ENCODE results near the gene TBX2.
"Not testable (repeated sequence)": the region's sequence is repeated elsewhere in the genome, so short reads cannot be mapped to it uniquely, and the experiment has no call there.

Gene TBX2

GRCh38 chr17:61429274-61429673 lies 29.6 kb downstream of the TBX2 start:
- Mint-ChIP-seq H3K4me1 (ENCODE audit: low read depth) (no peaks in the 10 kb centered on the region), H3K4me3 (no peak overlapping the region), H3K27ac (no peak overlapping the region), H3K9me3 (no peaks in the 10 kb centered on the region), H3K36me3 (ENCODE audit: low read depth) (no peaks in the 10 kb centered on the region), H3K27me3 (ENCODE audit: low read depth) (peaks cover 30% of the 10 kb centered on the region)

- H3K9me3 Mint-ChIP-seq; H3K4me1 Mint-ChIP-seq (ENCODE audit: low read depth); H3K27ac Mint-ChIP-seq; H3K4me3 Mint-ChIP-seq; H3K36me3 Mint-ChIP-seq (ENCODE audit: low read depth): not testable (repeated sequence)
- H3K27me3 Mint-ChIP-seq (ENCODE audit: low read depth), result peaks cover 36% of the 10 kb centered on the region
Measured at GRCh38 chr17:61429831-61430230, 30.2 kb downstream of the TBX2 start.

- Mint-ChIP-seq H3K36me3 (ENCODE audit: low read depth) (no peaks in the 10 kb centered on the region), H3K27ac (no peak overlapping the region), H3K9me3 (no peaks in the 10 kb centered on the region), H3K4me1 (ENCODE audit: low read depth) (no peaks in the 10 kb centered on the region), H3K4me3 (no peak overlapping the region), H3K27me3 (ENCODE audit: low read depth) (peaks cover 38% of the 10 kb centered on the region)
Measured at GRCh38 chr17:61431594-61432311, 32.1 kb downstream of the TBX2 start.

- peaks cover 48% of the 10 kb centered on the region for H3K27me3 Mint-ChIP-seq (ENCODE audit: low read depth)
- H3K4me1 Mint-ChIP-seq (ENCODE audit: low read depth), result no peaks in the 10 kb centered on the region
- H3K9me3 Mint-ChIP-seq, result peaks cover 10% of the 10 kb centered on the region
- H3K27ac Mint-ChIP-seq, result no peak overlapping the region
- H3K4me3 Mint-ChIP-seq, result no peak overlapping the region
- H3K36me3 Mint-ChIP-seq (ENCODE audit: low read depth), result no peaks in the 10 kb centered on the region
Measured at GRCh38 chr17:61436273-61436672, 36.6 kb downstream of the TBX2 start.

GRCh38 chr17:61436995-61437704 lies 37.5 kb downstream of the TBX2 start:
- no peaks in the 10 kb centered on the region for H3K4me1 Mint-ChIP-seq (ENCODE audit: low read depth)
- H3K27ac Mint-ChIP-seq, result no peak overlapping the region
- H3K27me3 Mint-ChIP-seq (ENCODE audit: low read depth), result peaks cover 48% of the 10 kb centered on the region
- no peaks in the 10 kb centered on the region for H3K36me3 Mint-ChIP-seq (ENCODE audit: low read depth)
- peaks cover 10% of the 10 kb centered on the region for H3K9me3 Mint-ChIP-seq
- no peak overlapping the region for H3K4me3 Mint-ChIP-seq

GRCh38 chr17:61440697-61441096 lies 41.1 kb downstream of the TBX2 start:
- Mint-ChIP-seq H3K4me1 (ENCODE audit: low read depth) (no peaks in the 10 kb centered on the region), H3K9me3 (peaks cover 10% of the 10 kb centered on the region), H3K4me3 (no peak overlapping the region), H3K27me3 (ENCODE audit: low read depth) (peaks cover 39% of the 10 kb centered on the region), H3K27ac (no peak overlapping the region), H3K36me3 (ENCODE audit: low read depth) (no peaks in the 10 kb centered on the region)

GRCh38 chr17:61441507-61441906 lies 41.9 kb downstream of the TBX2 start:
- not testable (repeated sequence) for H3K9me3 Mint-ChIP-seq; H3K4me1 Mint-ChIP-seq (ENCODE audit: low read depth); H3K4me3 Mint-ChIP-seq; H3K27ac Mint-ChIP-seq; H3K36me3 Mint-ChIP-seq (ENCODE audit: low read depth)
- H3K27me3 Mint-ChIP-seq (ENCODE audit: low read depth), result peaks cover 45% of the 10 kb centered on the region

- no peaks in the 10 kb centered on the region for H3K4me1 Mint-ChIP-seq (ENCODE audit: low read depth)
- H3K9me3 Mint-ChIP-seq, result peaks cover 5% of the 10 kb centered on the region
- H3K27me3 Mint-ChIP-seq (ENCODE audit: low read depth), result peaks cover 46% of the 10 kb centered on the region
- H3K27ac Mint-ChIP-seq, result no peak overlapping the region
- H3K4me3 Mint-ChIP-seq, result no peak overlapping the region
- H3K36me3 Mint-ChIP-seq (ENCODE audit: low read depth), result no peaks in the 10 kb centered on the region
Measured at GRCh38 chr17:61442136-61442775, 42.6 kb downstream of the TBX2 start.

GRCh38 chr17:61442878-61443474 lies 43.3 kb downstream of the TBX2 start:
- peaks cover 42% of the 10 kb centered on the region for H3K27me3 Mint-ChIP-seq (ENCODE audit: low read depth)
- no peaks in the 10 kb centered on the region for H3K36me3 Mint-ChIP-seq (ENCODE audit: low read depth)
- H3K27ac Mint-ChIP-seq, result no peak overlapping the region
- no peaks in the 10 kb centered on the region for H3K9me3 Mint-ChIP-seq
- no peaks in the 10 kb centered on the region for H3K4me1 Mint-ChIP-seq (ENCODE audit: low read depth)
- no peak overlapping the region for H3K4me3 Mint-ChIP-seq

- no peaks in the 10 kb centered on the region for H3K4me1 Mint-ChIP-seq (ENCODE audit: low read depth)
- H3K27me3 Mint-ChIP-seq (ENCODE audit: low read depth), result peaks cover 42% of the 10 kb centered on the region
- no peak overlapping the region for H3K27ac Mint-ChIP-seq
- H3K36me3 Mint-ChIP-seq (ENCODE audit: low read depth), result no peaks in the 10 kb centered on the region
- no peak overlapping the region for H3K4me3 Mint-ChIP-seq
- no peaks in the 10 kb centered on the region for H3K9me3 Mint-ChIP-seq
Measured at GRCh38 chr17:61443475-61443882, 43.8 kb downstream of the TBX2 start.

- H3K27me3 Mint-ChIP-seq (ENCODE audit: low read depth), result peaks cover 41% of the 10 kb centered on the region
- H3K4me1 Mint-ChIP-seq (ENCODE audit: low read depth), result no peaks in the 10 kb centered on the region
- H3K27ac Mint-ChIP-seq, result no peak overlapping the region
- H3K9me3 Mint-ChIP-seq, result no peaks in the 10 kb centered on the region
- no peak overlapping the region for H3K4me3 Mint-ChIP-seq
- H3K36me3 Mint-ChIP-seq (ENCODE audit: low read depth), result no peaks in the 10 kb centered on the region
Measured at GRCh38 chr17:61444075-61444474, 44.4 kb downstream of the TBX2 start.

- H3K4me1 Mint-ChIP-seq (ENCODE audit: low read depth), result no peaks in the 10 kb centered on the region
- H3K27ac Mint-ChIP-seq, result no peak overlapping the region
- no peaks in the 10 kb centered on the region for H3K9me3 Mint-ChIP-seq
- no peak overlapping the region for H3K4me3 Mint-ChIP-seq
- H3K36me3 Mint-ChIP-seq (ENCODE audit: low read depth), result no peaks in the 10 kb centered on the region
- H3K27me3 Mint-ChIP-seq (ENCODE audit: low read depth), result peaks cover 36% of the 10 kb centered on the region
Measured at GRCh38 chr17:61444831-61445230, 45.2 kb downstream of the TBX2 start.

GRCh38 chr17:61447358-61447757 lies 47.7 kb downstream of the TBX2 start:
- Mint-ChIP-seq H3K4me3 (no peak overlapping the region), H3K9me3 (no peaks in the 10 kb centered on the region), H3K36me3 (ENCODE audit: low read depth) (peaks cover 2% of the 10 kb centered on the region), H3K27me3 (ENCODE audit: low read depth) (peaks cover 37% of the 10 kb centered on the region), H3K4me1 (ENCODE audit: low read depth) (no peaks in the 10 kb centered on the region), H3K27ac (no peak overlapping the region)

GRCh38 chr17:61448042-61448441 lies 48.4 kb downstream of the TBX2 start:
- Mint-ChIP-seq H3K4me3 (no peak overlapping the region), H3K9me3 (no peaks in the 10 kb centered on the region), H3K36me3 (ENCODE audit: low read depth) (peaks cover 2% of the 10 kb centered on the region), H3K4me1 (ENCODE audit: low read depth) (no peaks in the 10 kb centered on the region), H3K27ac (no peak overlapping the region), H3K27me3 (ENCODE audit: low read depth) (peaks cover 44% of the 10 kb centered on the region)

GRCh38 chr17:61449140-61449539 lies 49.5 kb downstream of the TBX2 start:
- H3K27me3 Mint-ChIP-seq (ENCODE audit: low read depth), result peaks cover 55% of the 10 kb centered on the region
- not testable (repeated sequence) for H3K9me3 Mint-ChIP-seq; H3K27ac Mint-ChIP-seq; H3K4me3 Mint-ChIP-seq; H3K36me3 Mint-ChIP-seq (ENCODE audit: low read depth); H3K4me1 Mint-ChIP-seq (ENCODE audit: low read depth)

Measured in T-helper 1 cell treated with Interleukin-12 subunit alpha and Interleukin-12 subunit beta and Interleukin-4 antibody, amounts not matched to agents 30 μg/mL and 1 μg/mL, for 36 hours (primary cell).